ENCODE data around the gene CDK6. TPM values are rescaled to one million over a fixed set of nuclear protein-coding genes. Genes with fewer than 3 reads are reported as not detected.

The CDK6 gene
- total and polyA plus RNA-seq, 10 of the 15 experiments (the other 5 are each of a cell fraction or from before 2014, with no cell fraction given), result 8.0 to 118 (median 45.8) TPM

DNA sequence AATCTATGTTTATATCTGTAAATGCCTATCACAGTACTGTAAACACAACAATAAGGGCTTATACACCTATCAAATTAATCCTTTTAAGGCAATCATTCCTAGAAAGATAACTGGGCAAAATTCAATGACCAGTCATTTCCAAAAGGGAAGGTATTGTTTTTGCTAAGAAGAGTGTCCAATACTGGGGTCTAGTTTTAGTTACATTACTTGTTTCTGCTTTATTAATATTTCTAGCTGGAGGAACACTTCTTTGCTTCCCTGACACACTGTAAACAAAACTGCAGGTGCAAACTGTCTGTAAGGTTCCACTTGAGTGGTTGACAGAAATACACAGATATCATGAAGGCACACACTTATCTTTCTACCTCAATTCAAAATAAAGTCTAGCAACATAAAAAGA is 162.0 kb downstream of the CDK6 start:
- BruUV-seq (replicated peaks), result no TSS peak
- RAD21 ChIA-PET (ENCODE audit: unreplicated experiment), result no interaction called here
- intact Hi-C loops (cut with micrococcal nuclease; ENCODE audit: unreplicated experiment) (no loop called here), in situ Hi-C loops (cut with MboI) (no loop called here)
- no peak for TF ChIP-seq SIN3A (IDR thresholded peaks at IDR 0.05; ENCODE audit: low read depth, low read length)
- no peak for TF ChIP-seq HDAC6 (IDR thresholded peaks at IDR 0.05; ENCODE audit: unreplicated experiment)
- TF ChIP-seq ZZZ3 (IDR thresholded peaks at IDR 0.05; ENCODE audit: control insufficient read depth, insufficient read length, low read depth), result no peak
- peak; percentile 72 for TF ChIP-seq JUNB (IDR thresholded peaks at IDR 0.05)
- TF ChIP-seq SMC3 (IDR thresholded peaks at IDR 0.05; ENCODE audit: borderline replicate concordance, low read length), result no peak
- TF ChIP-seq CREM (IDR thresholded peaks at IDR 0.05; ENCODE audit: low read depth), result 0 out of 2 replicates have a peak, but pooled peaks have one; percentile 13
- TF ChIP-seq NFIC (IDR thresholded peaks at IDR 0.05; ENCODE audit: low read depth, low read length), result peak; percentile 52
- TF ChIP-seq PAX5 (IDR thresholded peaks at IDR 0.05; ENCODE audit: borderline replicate concordance, low read depth, low read length), result peak; percentile 15; the same call in 1 of the 2 replicates
- TF ChIP-seq IKZF2 (IDR thresholded peaks at IDR 0.05), result peak in 1 of 2 experiments; percentile 13; a peak in 1 of 4 replicates
- peak; percentile 36; the same call in 1 of the 2 replicates for TF ChIP-seq ZBTB40 (IDR thresholded peaks at IDR 0.05; ENCODE audit: borderline replicate concordance)
- TF ChIP-seq RFX5 (IDR thresholded peaks at IDR 0.05; ENCODE audit: low read depth, low read length), result no peak
- POLR2A ChIA-PET, result interaction anchor here (1.0 kb wide), 1 partner anchor 10 kb away, joined by 4 read pairs; no protein-coding TSS in a partner anchor
- FAIRE-seq (peak; percentile 35), DNase-seq (ENCODE audit: low read depth, low spot score) (no peak), ATAC-seq (peak; percentile 65)
- H4K20me1 ChIP-seq (ENCODE audit: control insufficient read depth, insufficient read depth), result no peaks in the 10 kb centered on the region
- H3K4me3 ChIP-seq, result no peak overlapping the region
- H3K4me1 ChIP-seq (ENCODE audit: control insufficient read depth, insufficient read depth, low read length), result peaks cover 15% of the 10 kb centered on the region
- H3K36me3 ChIP-seq (ENCODE audit: control insufficient read depth in 2 of 2, insufficient read depth in 2 of 2, low read length in 1 of 2), result no peaks in the 10 kb centered on the region; a peak in 1 of 4 replicates
- H2AFZ ChIP-seq (ENCODE audit: control insufficient read depth, low read depth, low read length), result no peak overlapping the region
- H3K9ac ChIP-seq (ENCODE audit: control insufficient read depth, insufficient read depth, low read length), result no peak overlapping the region
- no peaks in the 10 kb centered on the region; the same call in 2 of the 3 replicates for H3K9me3 ChIP-seq (replicated peaks; ENCODE audit: control insufficient read depth, insufficient read depth, low read length)
- no peaks in the 10 kb centered on the region for H3K27me3 ChIP-seq (replicated peaks in 1 of 2; ENCODE audit: control insufficient read depth in 2 of 2, insufficient read depth in 2 of 2, low read length in 1 of 2)
- SMC1A ChIA-PET (ENCODE audit: uncharacterized antibody, unreplicated experiment), result interaction anchor here (0.8 to 1.3 kb wide), 3 partner anchors 24 to 109 kb away, joined by 3 to 5 read pairs (median 4); no protein-coding TSS in a partner anchor
- H3K79me2 ChIP-seq (ENCODE audit: control insufficient read depth, insufficient read depth, low read length), result no peaks in the 10 kb centered on the region
- peak overlapping the region; percentile 34; the same call in 1 of the 2 replicates for H3K27ac ChIP-seq (ENCODE audit: control insufficient read depth, insufficient read depth)
- H3K4me2 ChIP-seq (ENCODE audit: control insufficient read depth, insufficient read depth), result no peak overlapping the region; the same call in 1 of the 2 replicates
- CTCF ChIA-PET, result interaction anchor here (0.6 to 2.0 kb wide), 4 partner anchors 53 to 241 kb away, joined by 3 to 17 read pairs (median 4); no protein-coding TSS in a partner anchor

All from GM12878 (cell line).